PFSK-1 (cell line): Measurements from ENCODE around the gene ARHGAP18.

Experiments
- FOXP2 ChIP-seq: optimal IDR thresholded peaks from 2 replicates; pipeline ENCODE3; 2011; ENCODE audit warnings: borderline replicate concordance, control low read depth, inconsistent platforms; ENCODE audit not compliant: insufficient read depth; ENCODE audit errors: extremely low read length, extremely low read depth
- POLR2AphosphoS5 ChIP-seq: IDR thresholded peaks from 2 replicates; pipeline ENCODE4 v1.6.1; 2012; ENCODE audit warnings: low read depth, mild to moderate bottlenecking, control low read depth, low read length, moderate library complexity
- SIN3A ChIP-seq: IDR thresholded peaks from 2 replicates; pipeline ENCODE4 v1.6.1; 2012; ENCODE audit warnings: mild to moderate bottlenecking, low read length, moderate library complexity, borderline replicate concordance; ENCODE audit not compliant: insufficient read depth
- TAF1 ChIP-seq: IDR thresholded peaks from 2 replicates; pipeline ENCODE4 v1.6.1; 2012; ENCODE audit warnings: low read length, control low read depth, borderline replicate concordance; ENCODE audit not compliant: insufficient read depth
- TF ChIP-seq, protein P1 (sequence below), 2 experiments: IDR thresholded peaks; 2 replicates each; pipeline versions ENCODE4 v1.6.1 to v1.8.0; 2011 to 2012; ENCODE audit warnings: low read depth in 2 of 2, low read length in 2 of 2, control low read depth in 1 of 2, inconsistent platforms in 1 of 2, mild to moderate bottlenecking in 1 of 2, moderate library complexity in 1 of 2; ENCODE audit not compliant: insufficient read depth in 1 of 2

The ARHGAP18 gene

DNA sequence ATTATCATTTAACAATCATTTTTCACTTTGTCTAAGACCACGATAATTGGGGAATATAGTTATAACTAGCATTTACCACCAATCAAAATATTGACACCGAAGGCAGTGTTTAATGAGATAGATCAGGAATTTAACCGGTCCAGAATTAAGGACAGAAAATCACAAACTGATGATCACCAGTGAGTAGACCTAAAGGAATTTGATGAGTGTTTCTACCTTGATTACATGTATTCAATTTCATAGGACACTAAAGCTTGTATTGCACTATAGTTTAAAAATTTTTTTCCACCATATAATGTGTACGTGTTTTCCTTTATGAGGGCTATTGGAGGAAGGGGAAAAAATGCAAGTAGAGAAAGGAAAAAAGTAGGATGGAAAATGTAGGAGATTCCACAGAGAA is 22.6 kb upstream of the ARHGAP18 start:
- TF ChIP-seq, protein P1, sequence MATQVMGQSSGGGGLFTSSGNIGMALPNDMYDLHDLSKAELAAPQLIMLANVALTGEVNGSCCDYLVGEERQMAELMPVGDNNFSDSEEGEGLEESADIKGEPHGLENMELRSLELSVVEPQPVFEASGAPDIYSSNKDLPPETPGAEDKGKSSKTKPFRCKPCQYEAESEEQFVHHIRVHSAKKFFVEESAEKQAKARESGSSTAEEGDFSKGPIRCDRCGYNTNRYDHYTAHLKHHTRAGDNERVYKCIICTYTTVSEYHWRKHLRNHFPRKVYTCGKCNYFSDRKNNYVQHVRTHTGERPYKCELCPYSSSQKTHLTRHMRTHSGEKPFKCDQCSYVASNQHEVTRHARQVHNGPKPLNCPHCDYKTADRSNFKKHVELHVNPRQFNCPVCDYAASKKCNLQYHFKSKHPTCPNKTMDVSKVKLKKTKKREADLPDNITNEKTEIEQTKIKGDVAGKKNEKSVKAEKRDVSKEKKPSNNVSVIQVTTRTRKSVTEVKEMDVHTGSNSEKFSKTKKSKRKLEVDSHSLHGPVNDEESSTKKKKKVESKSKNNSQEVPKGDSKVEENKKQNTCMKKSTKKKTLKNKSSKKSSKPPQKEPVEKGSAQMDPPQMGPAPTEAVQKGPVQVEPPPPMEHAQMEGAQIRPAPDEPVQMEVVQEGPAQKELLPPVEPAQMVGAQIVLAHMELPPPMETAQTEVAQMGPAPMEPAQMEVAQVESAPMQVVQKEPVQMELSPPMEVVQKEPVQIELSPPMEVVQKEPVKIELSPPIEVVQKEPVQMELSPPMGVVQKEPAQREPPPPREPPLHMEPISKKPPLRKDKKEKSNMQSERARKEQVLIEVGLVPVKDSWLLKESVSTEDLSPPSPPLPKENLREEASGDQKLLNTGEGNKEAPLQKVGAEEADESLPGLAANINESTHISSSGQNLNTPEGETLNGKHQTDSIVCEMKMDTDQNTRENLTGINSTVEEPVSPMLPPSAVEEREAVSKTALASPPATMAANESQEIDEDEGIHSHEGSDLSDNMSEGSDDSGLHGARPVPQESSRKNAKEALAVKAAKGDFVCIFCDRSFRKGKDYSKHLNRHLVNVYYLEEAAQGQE (IDR thresholded peaks at IDR 0.05; ENCODE audit: insufficient read depth in 1 of 2, low read depth in 2 of 2, low read length in 2 of 2): no peak
- TF ChIP-seq SIN3A (no peak), TAF1 (no peak), POLR2AphosphoS5 (no peak), FOXP2 (no peak)

DNA sequence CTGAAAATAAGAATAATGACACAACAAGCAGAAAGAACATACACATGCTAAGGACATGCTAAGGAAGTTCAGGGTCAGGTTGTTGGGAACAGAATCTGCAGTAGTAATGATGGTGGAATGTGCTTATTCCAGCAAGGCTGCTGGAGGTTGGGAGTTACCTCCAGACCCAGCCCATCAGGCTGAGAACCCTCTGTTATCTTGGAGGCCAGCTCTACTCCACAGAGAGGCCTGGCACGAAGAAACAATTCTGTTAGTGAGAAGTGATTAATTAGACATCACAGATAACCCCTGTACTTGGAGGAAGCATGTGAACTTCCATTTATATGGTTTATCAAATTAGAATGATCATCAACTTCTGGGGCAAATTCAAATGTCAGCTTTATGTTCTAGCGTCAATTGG is 22.1 kb upstream of the ARHGAP18 start:
- TF ChIP-seq SIN3A (no peak), TAF1 (no peak), FOXP2 (no peak), POLR2AphosphoS5 (no peak)
- TF ChIP-seq, protein P1 (IDR thresholded peaks at IDR 0.05; ENCODE audit: insufficient read depth in 1 of 2, low read depth in 2 of 2, low read length in 2 of 2): no peak

DNA sequence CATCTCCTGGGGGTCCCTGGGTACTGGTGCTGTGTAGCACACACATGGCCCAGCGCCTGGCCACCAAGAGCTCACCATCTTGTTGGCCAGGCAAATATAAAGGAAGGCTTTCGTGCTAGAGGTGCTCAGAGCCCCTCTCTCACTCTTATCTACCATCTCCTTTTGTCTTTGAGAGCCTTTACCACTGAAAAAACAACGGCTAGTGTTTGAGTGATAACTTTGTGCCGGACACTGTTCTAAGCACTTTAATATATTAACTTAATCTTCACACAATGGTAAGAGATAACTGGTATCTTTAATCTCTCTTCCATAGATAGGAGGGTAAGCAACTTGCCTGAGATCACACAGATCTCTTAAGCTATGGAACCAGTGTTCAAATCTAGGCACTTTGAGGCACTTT is 21.5 kb upstream of the ARHGAP18 start:
- no peak for TF ChIP-seq POLR2AphosphoS5
- TF ChIP-seq, protein P1 (IDR thresholded peaks at IDR 0.05; ENCODE audit: insufficient read depth in 1 of 2, low read depth in 2 of 2, low read length in 2 of 2): no peak
- no peak for TF ChIP-seq TAF1
- no peak for TF ChIP-seq FOXP2
- TF ChIP-seq SIN3A: no peak

DNA sequence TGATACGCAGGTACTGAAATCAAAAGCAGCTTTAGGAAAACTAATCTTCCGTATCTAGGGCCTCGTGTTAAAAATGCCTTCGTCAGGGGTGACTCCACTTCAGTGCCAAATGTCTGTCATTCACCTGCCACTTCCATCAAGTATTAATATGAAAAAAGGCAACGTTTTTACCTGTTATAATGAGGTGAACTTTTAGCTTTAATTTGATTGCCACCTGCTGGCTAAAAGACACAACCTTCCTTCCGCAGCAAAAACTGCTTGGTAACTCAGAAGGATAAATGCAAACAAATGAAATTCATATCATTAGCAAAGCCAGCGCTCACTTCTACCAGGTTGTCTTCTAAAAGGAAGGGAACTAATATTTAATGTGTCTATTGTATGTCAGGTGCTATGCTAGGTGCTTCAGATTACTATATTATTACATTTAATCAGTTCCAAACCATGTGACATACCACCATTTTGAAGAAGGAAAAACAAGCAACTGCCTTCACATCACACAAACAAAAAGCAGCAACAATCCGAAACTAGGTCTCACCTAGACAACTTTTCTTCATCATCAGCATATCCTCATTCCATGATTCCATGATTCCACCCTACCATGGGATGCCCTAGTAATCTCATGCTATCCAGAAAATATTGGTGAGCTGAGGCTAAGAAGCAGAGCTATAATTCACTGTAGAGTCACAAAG is 20.6 kb upstream of the ARHGAP18 start:
- no peak for TF ChIP-seq FOXP2
- no peak for TF ChIP-seq SIN3A
- no peak for TF ChIP-seq TAF1
- TF ChIP-seq, protein P1 (IDR thresholded peaks at IDR 0.05; ENCODE audit: insufficient read depth in 1 of 2, low read depth in 2 of 2, low read length in 2 of 2): no peak
- no peak for TF ChIP-seq POLR2AphosphoS5
